NCI-H1048 (cell line): Measurements from ENCODE around the gene SLC2A4RG.

Experiments
- DNase-seq: peaks from one replicate; lab custom pipeline; 2025; lab: John Stamatoyannopoulos, UW

SLC2A4RG gene

GRCh38 chr20:63741676-63742380 is 2.3 kb downstream of the SLC2A4RG start:
- no peak for DNase-seq

GRCh38 chr20:63742381-63743024 is 2.9 kb downstream of the SLC2A4RG start:
- no peak for DNase-seq

GRCh38 chr20:63743210-63743970 is 3.8 kb downstream of the SLC2A4RG start:
- DNase-seq = no peak

DNA sequence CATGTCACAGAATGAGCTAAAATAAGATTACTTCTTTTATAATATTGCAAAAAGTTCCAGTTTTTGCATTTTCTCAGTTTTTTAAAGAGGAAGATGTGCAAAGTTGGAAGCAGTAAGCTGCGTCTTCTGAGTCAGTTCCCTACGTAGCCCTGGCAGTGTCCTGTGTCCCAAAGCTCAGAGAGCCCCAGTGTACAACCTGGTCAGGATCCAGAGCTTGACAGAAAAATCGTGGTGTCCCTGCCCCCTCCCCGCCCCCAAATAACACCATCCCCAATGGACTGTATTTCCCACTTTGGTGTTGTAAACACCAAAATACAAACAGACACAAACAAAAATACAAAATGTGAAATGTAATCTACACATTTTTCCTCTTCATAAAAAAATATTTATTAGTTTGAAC is 4.6 kb downstream of the SLC2A4RG start:
- DNase-seq = no peak

DNA sequence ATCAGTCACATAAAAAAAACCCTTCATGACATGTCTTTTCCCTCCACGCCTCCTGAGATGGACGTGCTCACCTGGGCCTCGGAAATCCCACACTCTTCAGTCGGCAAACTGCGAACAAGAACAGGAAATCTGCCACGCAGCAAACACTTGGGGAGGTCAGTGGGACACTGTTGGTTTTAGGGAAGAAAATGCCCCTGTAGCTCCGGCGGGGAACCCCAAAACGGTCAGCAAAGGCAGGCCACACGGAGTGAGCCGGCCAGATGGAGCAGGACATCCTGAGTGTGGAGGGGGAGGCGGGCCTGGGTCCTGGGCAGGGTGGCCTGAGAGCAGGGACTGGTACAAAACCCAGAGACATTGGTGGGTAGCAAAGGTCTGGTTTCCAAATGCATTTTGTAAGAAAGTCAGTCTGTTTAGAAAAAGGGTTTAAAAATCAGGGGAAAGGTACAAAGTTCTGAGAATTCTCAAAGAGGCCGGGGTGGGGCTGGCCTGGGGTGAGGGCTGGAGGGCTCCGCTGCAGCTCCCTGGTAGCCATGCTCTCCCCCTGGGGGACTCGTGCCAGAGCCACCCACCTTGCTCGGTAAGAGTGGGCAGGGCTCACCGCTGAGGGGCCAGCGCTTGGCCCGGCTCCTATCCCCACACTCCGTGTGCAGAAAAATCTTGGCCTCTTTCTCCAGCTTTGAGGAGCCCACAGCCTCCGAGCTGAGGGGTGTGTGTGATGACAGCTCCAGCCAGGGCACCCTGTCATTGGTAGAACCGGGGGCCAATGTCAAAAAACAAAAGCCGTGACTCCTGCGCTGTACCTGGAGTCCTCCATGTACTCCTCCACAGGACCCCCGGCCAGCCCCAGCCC is 5.2 kb downstream of the SLC2A4RG start:
- no peak for DNase-seq

- DNase-seq = no peak
Measured at GRCh38 chr20:63745424-63745805, 5.8 kb downstream of the SLC2A4RG start.

GRCh38 chr20:63745961-63746731 is 6.6 kb downstream of the SLC2A4RG start:
- no peak for DNase-seq

DNA sequence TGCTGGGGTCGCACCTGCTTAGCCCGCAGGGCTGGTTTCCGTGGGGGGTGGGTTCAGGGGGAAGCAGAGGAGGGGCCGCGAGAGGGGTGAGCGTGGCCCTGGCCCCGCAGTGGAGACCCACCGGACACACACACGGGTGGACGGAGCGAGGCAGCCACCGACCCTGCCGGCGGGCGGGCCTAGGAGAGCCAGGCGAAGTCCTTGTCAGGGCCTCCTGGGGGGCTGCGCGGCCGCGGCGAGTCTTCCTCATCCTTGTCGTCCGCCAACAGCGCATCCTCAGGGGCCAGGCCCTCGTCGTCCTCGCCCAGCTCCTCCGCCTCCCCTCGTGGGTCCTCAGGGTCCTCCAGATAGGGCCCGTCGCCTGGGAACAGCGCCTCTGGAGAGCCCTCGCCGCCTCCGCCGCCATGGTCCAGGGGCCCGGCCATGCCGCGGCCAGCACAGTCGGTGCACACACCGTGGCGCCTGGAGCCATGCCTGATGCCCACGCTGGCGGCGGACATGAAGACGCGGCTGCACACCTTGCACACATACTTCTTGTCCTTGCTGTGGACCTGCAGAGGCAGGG is 7.3 kb downstream of the SLC2A4RG start:
- DNase-seq = no peak

GRCh38 chr20:63747622-63748069 is 8.1 kb downstream of the SLC2A4RG start:
- DNase-seq = no peak

GRCh38 chr20:63748070-63748933 is 8.7 kb downstream of the SLC2A4RG start:
- DNase-seq = no peak

DNA sequence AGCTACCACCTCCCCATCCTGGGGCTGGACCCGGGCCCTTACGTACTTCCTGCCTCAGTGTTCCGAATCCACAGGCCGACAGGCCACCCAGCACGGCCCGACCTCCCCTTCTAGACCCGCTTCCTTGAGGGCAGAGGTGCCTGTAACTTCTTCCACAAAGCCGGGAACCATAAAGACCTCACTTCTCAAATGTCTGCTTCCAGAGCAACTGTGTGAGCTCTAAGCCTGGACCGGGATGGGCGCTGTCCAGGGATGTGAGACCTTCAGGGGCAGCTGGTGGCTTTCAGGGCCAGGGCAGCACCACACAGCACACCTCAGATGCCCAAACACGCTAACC is 9.3 kb downstream of the SLC2A4RG start:
- DNase-seq = no peak

DNA sequence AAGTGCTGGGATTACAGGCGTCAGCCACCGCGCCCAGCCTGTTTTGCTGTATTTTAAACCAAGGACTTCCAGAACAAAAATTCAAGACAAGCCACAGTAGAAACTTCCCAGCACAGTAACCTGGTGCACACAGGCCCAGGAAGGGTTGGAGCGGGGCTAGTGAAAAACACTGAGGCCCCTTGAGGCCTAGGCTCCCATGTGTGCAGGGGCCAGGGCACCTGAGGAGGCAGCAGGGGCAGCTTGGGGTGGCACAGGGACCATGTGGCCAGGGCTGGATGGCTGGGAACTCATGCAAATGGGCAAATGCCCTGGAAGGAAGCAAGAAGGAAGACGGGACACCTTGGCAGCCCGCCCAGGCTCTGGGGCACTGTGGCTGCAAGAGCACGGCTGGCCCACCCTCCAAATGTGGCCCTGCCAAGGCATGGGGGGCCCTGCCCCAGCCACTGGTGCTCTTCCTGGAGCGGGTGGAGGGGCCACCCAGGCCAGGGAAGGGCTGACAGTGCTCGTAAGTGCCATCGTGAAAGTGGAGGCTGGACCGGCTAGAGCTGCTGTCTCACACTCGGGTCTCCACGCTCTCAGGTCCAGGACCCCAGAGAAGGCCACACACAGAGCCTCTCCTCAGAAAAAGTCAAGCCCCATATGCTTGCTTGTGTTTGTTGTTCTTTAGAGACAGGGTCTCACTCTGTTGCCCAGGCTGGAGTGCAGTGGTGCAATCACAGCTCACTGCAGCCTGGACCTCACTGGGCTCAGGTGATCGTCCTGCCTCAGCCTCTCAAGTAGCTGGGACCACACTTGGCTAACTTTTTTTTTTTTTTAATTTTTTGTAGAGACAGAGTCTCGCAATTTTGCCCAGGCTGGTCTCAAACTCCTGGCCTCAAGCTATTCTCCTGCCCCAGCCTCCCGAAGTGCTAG is 10.3 kb downstream of the SLC2A4RG start:
- no peak for DNase-seq

DNA sequence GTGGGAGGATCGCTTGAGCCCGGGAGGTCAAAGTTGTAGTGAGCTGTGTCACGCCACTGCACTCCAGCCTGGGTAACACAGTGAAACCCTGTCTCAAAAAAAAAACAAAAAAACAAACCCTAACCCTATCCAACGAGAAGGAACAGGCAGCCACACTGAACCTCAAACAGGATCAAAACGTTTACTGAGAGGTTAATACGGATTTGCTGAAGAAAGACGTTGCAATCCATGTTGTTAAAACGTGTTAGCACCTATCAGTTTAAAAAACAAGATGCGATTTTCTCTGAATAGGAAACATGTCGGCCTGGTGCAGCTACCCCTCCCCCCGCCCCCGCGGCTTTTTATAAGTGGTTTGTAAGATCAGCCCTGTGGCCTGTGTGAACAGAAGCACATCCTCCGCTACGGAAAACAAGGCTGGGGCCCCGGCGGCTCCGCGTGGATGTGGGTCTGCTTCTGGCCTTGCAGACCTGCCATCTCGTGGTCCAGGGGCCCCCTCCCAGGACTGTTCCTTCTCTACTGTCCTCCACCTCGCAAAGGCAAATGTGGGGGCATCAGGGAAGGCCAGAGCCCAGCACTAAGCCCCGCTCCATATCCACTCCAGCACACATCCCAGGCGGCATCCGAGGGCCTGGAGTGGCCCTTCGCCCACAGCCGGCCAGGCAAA is 11.4 kb downstream of the SLC2A4RG start:
- DNase-seq = no peak

GRCh38 chr20:63751471-63752271 is 12.1 kb downstream of the SLC2A4RG start:
- no peak for DNase-seq

DNA sequence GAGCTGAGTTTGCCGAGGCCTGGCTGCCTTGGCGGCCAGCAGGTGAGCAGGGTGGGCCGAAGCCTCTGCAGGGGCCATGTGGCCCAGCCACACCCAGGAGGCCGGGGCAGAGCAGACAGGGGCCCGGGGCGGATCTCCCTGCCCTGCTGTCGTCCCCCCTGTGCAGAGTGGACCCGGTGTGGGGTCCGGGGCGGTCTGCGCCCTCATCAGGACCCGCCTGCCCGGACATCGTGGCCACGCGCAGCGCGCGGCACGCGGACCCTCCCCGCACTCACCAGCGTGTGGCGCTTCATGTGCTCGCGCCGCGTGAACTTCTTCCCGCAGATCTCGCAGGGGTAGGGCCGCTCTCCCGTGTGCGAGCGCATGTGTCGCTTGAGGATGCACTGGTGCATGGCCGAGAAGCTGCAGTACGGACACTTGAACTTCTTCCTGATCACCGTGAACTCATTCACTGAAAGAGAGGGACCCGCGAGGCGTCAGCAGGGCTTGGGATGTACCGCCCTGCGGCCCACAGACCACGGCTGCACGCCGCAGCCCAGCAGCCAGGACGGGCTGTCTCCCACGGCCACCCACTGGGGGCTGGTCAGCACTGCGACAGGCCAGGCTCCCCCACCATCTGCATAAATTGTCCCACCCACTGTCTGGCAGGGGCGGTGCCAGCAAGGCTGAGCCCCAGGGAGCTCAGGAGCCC is 13.0 kb downstream of the SLC2A4RG start:
- DNase-seq = no peak

DNA sequence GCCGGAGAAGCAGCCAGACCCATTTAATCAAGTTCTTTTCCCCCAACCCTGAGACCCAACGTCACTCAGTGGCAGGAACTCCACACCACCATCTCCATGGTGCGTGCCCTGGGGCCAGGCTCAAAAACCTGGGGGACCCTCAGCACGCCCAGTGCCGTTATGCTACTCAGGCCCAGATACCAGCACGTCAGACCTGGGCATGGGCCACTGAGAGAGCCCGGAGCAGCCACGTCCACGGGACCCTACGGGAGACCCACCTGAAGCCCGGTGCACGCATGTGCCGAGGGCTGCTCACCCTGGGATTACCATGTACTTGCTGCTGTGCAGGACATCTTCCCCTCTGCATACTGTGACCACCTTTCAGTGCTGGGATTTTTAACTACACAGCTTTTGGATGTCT is 13.8 kb downstream of the SLC2A4RG start:
- no peak for DNase-seq

DNA sequence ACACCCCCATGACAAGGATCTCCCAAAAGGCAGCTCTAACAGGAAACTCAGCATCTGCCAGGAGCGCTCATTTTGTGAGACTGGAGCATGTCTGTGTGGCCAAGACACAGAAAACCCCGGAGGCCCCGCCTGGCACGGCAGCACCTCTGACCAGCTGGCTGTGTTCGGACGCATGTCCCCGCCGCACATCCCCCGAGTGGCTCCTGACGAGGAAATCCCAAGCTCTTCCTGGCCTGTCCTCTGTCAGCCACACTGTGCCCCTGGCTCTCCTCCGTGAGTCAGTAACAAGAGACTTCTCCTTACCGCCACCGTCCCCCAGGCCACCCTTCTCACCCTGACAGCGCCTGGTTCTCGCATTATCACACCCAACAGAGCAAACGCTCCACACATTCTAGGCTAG is 14.4 kb downstream of the SLC2A4RG start:
- DNase-seq = no peak
